A549 (cell line): Measurements from ENCODE around the gene DPAGT1. TPM values are rescaled to one million over a fixed set of nuclear protein-coding genes. Genes with fewer than 3 reads are reported as not detected.

Experiments
- ATAC-seq, 2 experiments: fragments of 200-7000 bp in 1 of 2; fragments of >200 bp in 1 of 2; cut with Nextera tagmentation in 1 of 2; cut with Tn5 transposase in 1 of 2; 3 replicates each; pipeline versions ENCODE4 v1.8.0 to v1.9.1; 2018 to 2020; ENCODE audit warnings: mild to moderate bottlenecking in 1 of 2, moderate library complexity in 1 of 2
- CTCF ChIA-PET: fragments of 300-600 bp; sonication (Branson Sonifier 250); formaldehyde crosslinking; extraction: SDS; loops from one replicate; lab custom pipeline; 2021; ENCODE audit warnings: antibody characterized with exemption, inconsistent platforms; lab: Yijun Ruan, JAX
- POLR2A ChIA-PET: fragments of 350-600 bp; formaldehyde crosslinking; extraction: SDS; loops from one replicate; lab custom pipeline; 2021; ENCODE audit warnings: antibody characterized with exemption, inconsistent platforms; lab: Yijun Ruan, JAX
- DNase-seq, 2 experiments: peaks; one replicate each; pipeline versions ENCODE4 v3.0.0 to v3.0.0-alpha.2; 2011 to 2016; ENCODE audit warnings: low read depth in 1 of 2, low spot score in 1 of 2
- FAIRE-seq: peaks from 2 replicates; lab custom pipeline; 2011; peaks lifted over from hg19 to GRCh38; lab: Jason Lieb, UNC
- H3K27ac ChIP-seq, 2 experiments: fragments of >200 bp; sonication (Bioruptor Twin); formaldehyde crosslinking; 3 replicates each; pipeline ENCODE4 v1.5.1; 2016 to 2017
- H3K4me1 ChIP-seq: fragments of >200 bp; sonication (Bioruptor Twin); formaldehyde crosslinking; 3 replicates; pipeline ENCODE4 v1.6.1; 2016
- H3K4me2 ChIP-seq: fragments of >200 bp; sonication (Bioruptor Twin); formaldehyde crosslinking; 3 replicates; pipeline ENCODE4 v1.6.1; 2016
- H3K4me3 ChIP-seq: fragments of >200 bp; sonication (Bioruptor Twin); formaldehyde crosslinking; 3 replicates; pipeline ENCODE4 v1.5.1; 2016
- H3K9me3 ChIP-seq: fragments of >200 bp; sonication (Bioruptor Twin); formaldehyde crosslinking; 3 replicates; pipeline ENCODE4 v1.6.1; 2016
- BHLHE40 ChIP-seq: IDR thresholded peaks from 2 replicates; pipeline ENCODE4 v1.6.1; 2012; ENCODE audit warnings: low read depth, low read length, inconsistent platforms
- CEBPB ChIP-seq, 2 experiments: fragments of >200 bp in 1 of 2; sonication (Bioruptor Twin) in 1 of 2; formaldehyde crosslinking in 1 of 2; IDR thresholded peaks; 2 replicates each; pipeline ENCODE4 v1.6.1; 2012 to 2016
- CHD4 ChIP-seq: fragments of 200-600 bp; sonication (generic); IDR thresholded peaks from 2 replicates; pipeline ENCODE4 v1.6.1; 2016; ENCODE audit warnings: antibody characterized with exemption, mild to moderate bottlenecking, borderline replicate concordance
- CTCF ChIP-seq: fragments of >200 bp; sonication (Bioruptor Twin); formaldehyde crosslinking; IDR thresholded peaks from 3 replicates; pipeline ENCODE4 v1.5.1; 2016
- E2F6 ChIP-seq: IDR thresholded peaks from 2 replicates; pipeline ENCODE4 v1.6.1; 2012; ENCODE audit warnings: low read depth, borderline replicate concordance
- FOXS1 ChIP-seq: fragments of 250-450 bp; sonication (Bioruptor Pico); IDR thresholded peaks from 2 replicates; pipeline ENCODE4 v1.5.0; 2020; ENCODE audit warnings: mild to moderate bottlenecking, moderate library complexity
- HDAC2 ChIP-seq: fragments of 200-600 bp; sonication (generic); IDR thresholded peaks from 2 replicates; pipeline ENCODE4 v1.6.1; 2016
- HEYL ChIP-seq: fragments of 250-450 bp; sonication (Bioruptor Pico); IDR thresholded peaks from 2 replicates; pipeline ENCODE4 v1.8.0; 2021; ENCODE audit warnings: mild to moderate bottlenecking, moderate library complexity
- JUNB ChIP-seq: fragments of >200 bp; sonication (Bioruptor Twin); formaldehyde crosslinking; IDR thresholded peaks from 2 replicates; pipeline ENCODE4 v1.6.1; 2016
- MYC ChIP-seq: IDR thresholded peaks from 2 replicates; pipeline ENCODE4 v1.6.1; 2012; ENCODE audit warnings: mild to moderate bottlenecking, inconsistent platforms, low read length, improper control_type of control experiment, borderline replicate concordance
- NR3C1 ChIP-seq: fragments of >200 bp; sonication (Bioruptor Twin); formaldehyde crosslinking; IDR thresholded peaks from 3 replicates; pipeline ENCODE4 v1.6.1; 2017
- PHF8 ChIP-seq: fragments of 200-600 bp; sonication (generic); IDR thresholded peaks from 2 replicates; pipeline ENCODE4 v1.6.1; 2016; ENCODE audit warnings: low read depth, mild to moderate bottlenecking, antibody characterized with exemption, moderate library complexity, borderline replicate concordance
- POLR2A ChIP-seq: IDR thresholded peaks from 2 replicates; pipeline ENCODE4 v1.6.1; 2012; ENCODE audit warnings: mild to moderate bottlenecking, low read length
- RAD21 ChIP-seq, 2 experiments: fragments of >200 bp in 1 of 2; sonication (Bioruptor Twin) in 1 of 2; formaldehyde crosslinking in 1 of 2; IDR thresholded peaks in 1 of 2; conservative IDR thresholded peaks in 1 of 2; 2 replicates in 1 of 2; 3 replicates in 1 of 2; pipeline ENCODE4 v1.6.1; 2012 to 2018; ENCODE audit warnings: inconsistent platforms in 1 of 2
- RARB ChIP-seq: fragments of 250-450 bp; sonication (Bioruptor Pico); IDR thresholded peaks from 2 replicates; pipeline ENCODE4 v1.8.0; 2021; ENCODE audit warnings: mild to moderate bottlenecking, moderate library complexity
- SMC3 ChIP-seq: fragments of >200 bp; sonication (Bioruptor Twin); formaldehyde crosslinking; IDR thresholded peaks from 3 replicates; pipeline ENCODE4 v1.6.1; 2018; ENCODE audit warnings: inconsistent platforms
- TFCP2L1 ChIP-seq: fragments of 250-450 bp; sonication (Bioruptor Pico); IDR thresholded peaks from 2 replicates; pipeline ENCODE4 v1.5.0; 2021; ENCODE audit warnings: mild to moderate bottlenecking
- TP53 ChIP-seq: fragments of 250-450 bp; sonication (Bioruptor Pico); IDR thresholded peaks from 2 replicates; pipeline ENCODE4 v1.5.0; 2021; ENCODE audit warnings: mild to moderate bottlenecking, moderate library complexity
- USF2 ChIP-seq: fragments of 450-650 bp; IDR thresholded peaks from 2 replicates; pipeline ENCODE4 v1.6.1; 2014; ENCODE audit warnings: antibody characterized with exemption
- ZNF302 ChIP-seq: fragments of 250-450 bp; sonication (Bioruptor Pico); IDR thresholded peaks from 2 replicates; pipeline ENCODE4 v1.9.0; 2021; ENCODE audit warnings: inconsistent platforms, mild to moderate bottlenecking, moderate library complexity
- WGBS: methylation state at CpG from one replicate; pipeline ENCODE4 v1.1.6; 2017; ENCODE audit errors: missing lambda C conversion rate; 5-methylcytosine and 5-hydroxymethylcytosine counted together
- polyA plus RNA-seq, 4 experiments: library from polyadenylated mRNA; depleted of rRNA in 3 of 4; stranded (reverse); fragments of >200 nt; fragmentation: RNase III in 1 of 4; extraction: RNeasy Plus Mini Kit Qiagen cat#74134 plus additional on column Dnase treatment in 1 of 4; gene quantifications; 2 replicates in 3 of 4; 3 replicates in 1 of 4; pipeline ENCODE4 v1.2.3, GENCODE V29; 2011 to 2017
- TF ChIP-seq, protein P1 (sequence below): fragments of 250-450 bp; sonication (Bioruptor Pico); IDR thresholded peaks from 2 replicates; pipeline ENCODE4 v1.5.0; 2020; ENCODE audit warnings: low read depth, mild to moderate bottlenecking, moderate library complexity

Gene DPAGT1
- polyA plus RNA-seq, 2 of the 4 experiments (the other 2 are of a cell fraction) = 43.7 to 81.4 TPM

- TF ChIP-seq USF2 (peak; percentile 99), POLR2A (peak; percentile 55), ZNF302 (CRISPR knock-in tag) (no peak), CEBPB (IDR thresholded peaks at IDR 0.05) (no peak), CHD4 (no peak), PHF8 (peak; percentile 57; the same call in 1 of the 2 replicates), HDAC2 (peak; percentile 85; the same call in 1 of the 2 replicates), RAD21 (conservative IDR thresholded peaks at IDR 0.05 in 1 of 2, IDR thresholded peaks at IDR 0.05 in 1 of 2) (no peak)
Measured at GRCh38 chr11:119067371-119068222, 34.1 kb downstream of the DPAGT1 start, which contains the start of gene VPS11 (continued).

DNA sequence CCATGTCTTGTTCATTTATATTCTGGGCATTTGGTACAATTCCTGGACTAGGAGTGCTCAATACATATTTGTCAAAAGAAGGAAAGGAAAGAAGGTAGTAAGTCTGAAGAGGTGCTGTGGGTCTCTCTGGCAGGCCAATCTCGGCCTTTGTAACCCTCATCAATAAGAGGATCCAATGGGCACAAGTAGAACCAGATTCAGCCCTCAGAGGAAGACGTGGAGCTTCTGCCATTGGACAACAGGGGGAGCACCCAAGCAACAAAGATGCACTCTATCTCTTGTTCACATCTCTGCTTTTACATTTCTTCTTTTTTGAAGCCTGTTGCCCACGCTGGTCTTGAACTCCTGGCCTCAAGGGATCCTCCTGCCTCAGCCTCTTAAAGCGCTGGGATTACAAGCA is 36.3 kb downstream of the DPAGT1 start:
- FAIRE-seq (no peak), DNase-seq (peak; percentile 36 to 52), ATAC-seq (peak; percentile 64 to 67; a peak in 4 of 6 replicates)
- Histone ChIP-seq H3K4me3 (no peak overlapping the region), H3K4me2 (no peak overlapping the region), H3K9me3 (no peaks in the 10 kb centered on the region), H3K4me1 (peaks cover 7% of the 10 kb centered on the region), H3K27ac (no peak overlapping the region)
- WGBS = 41% methylated on average over 4 of the region's 4 CpGs
- TF ChIP-seq, protein P1, sequence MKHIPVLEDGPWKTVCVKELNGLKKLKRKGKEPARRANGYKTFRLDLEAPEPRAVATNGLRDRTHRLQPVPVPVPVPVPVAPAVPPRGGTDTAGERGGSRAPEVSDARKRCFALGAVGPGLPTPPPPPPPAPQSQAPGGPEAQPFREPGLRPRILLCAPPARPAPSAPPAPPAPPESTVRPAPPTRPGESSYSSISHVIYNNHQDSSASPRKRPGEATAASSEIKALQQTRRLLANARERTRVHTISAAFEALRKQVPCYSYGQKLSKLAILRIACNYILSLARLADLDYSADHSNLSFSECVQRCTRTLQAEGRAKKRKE (CRISPR knock-in tag) = no peak
- TF ChIP-seq CTCF (peak; percentile 29; the same call in 2 of the 3 replicates), SMC3 (peak; percentile 27; the same call in 1 of the 3 replicates), RAD21 (conservative IDR thresholded peaks at IDR 0.05 in 1 of 2, IDR thresholded peaks at IDR 0.05 in 1 of 2) (peak in 1 of 2 experiments; percentile 29; a peak in 1 of 5 replicates)
- POLR2A ChIA-PET = interaction anchor here (1.0 kb wide), 1 partner anchor 47 kb away, joined by 3 read pairs; the partner anchor contains the start of genes RPS25 and TRAPPC4
- CTCF ChIA-PET = interaction anchor here (1.0 to 1.3 kb wide), 4 partner anchors 8 to 34 kb away, joined by 3 to 4 read pairs (median 3); no protein-coding TSS in a partner anchor

DNA sequence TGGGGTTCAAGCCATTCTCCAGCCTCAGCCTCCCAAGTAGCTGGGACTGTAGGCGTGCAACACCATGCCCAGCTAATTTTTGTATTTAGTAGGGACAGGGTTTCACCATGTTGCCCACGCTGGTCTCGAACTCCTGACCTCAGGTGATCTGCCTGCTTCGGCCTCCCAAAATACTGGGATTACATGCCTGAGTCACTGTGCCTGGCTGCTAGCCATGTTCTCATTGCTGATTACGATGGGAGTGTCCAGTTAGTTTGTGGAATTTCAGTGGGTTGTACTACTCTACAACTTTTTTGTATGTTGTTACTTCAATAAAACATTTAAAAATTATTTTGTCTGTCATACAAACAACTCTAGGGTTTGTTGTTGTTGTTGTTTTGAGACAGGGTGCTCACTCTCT is 38.9 kb downstream of the DPAGT1 start:
- CTCF ChIA-PET = interaction anchor here (0.8 kb wide), 1 partner anchor 373 kb away, joined by 3 read pairs; no protein-coding TSS in a partner anchor

DNA sequence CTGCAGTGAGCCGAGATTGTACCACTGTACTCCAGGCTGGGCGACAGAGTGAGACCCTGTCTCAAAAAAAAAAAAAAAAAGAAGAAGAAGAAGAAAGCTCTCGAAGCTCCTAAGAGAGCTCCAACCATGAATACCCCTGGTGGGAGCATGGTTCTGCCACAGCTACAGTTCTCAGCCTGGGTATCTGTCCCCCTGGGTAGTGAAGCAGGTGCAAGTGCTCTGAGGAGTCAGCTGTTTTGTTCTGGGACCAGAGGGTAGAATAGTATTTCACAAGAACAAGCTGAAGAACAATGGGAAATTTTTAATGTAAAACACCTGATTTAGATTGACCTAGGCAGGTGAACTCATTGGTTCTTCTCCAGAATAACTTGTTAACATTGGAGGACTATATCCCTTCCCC is 40.4 kb downstream of the DPAGT1 start:
- H3K4me1 ChIP-seq = peaks cover 12% of the 10 kb centered on the region
- no peaks in the 10 kb centered on the region for H3K9me3 ChIP-seq
- H3K4me2 ChIP-seq = no peak overlapping the region
- FAIRE-seq (no peak), ATAC-seq (no peak), DNase-seq (no peak)
- 88% methylated on average over 3 of the region's 3 CpGs for WGBS
- no peak overlapping the region for H3K27ac ChIP-seq
- TF ChIP-seq USF2 = no peak
- TF ChIP-seq, protein P1 (CRISPR knock-in tag) = no peak
- TF ChIP-seq FOXS1 = no peak
- TF ChIP-seq CEBPB (IDR thresholded peaks at IDR 0.05) = no peak
- TF ChIP-seq BHLHE40 = no peak
- TF ChIP-seq E2F6 = no peak
- TF ChIP-seq TFCP2L1 = no peak
- TF ChIP-seq RARB (CRISPR knock-in tag) = no peak
- no peak for TF ChIP-seq RAD21 (conservative IDR thresholded peaks at IDR 0.05 in 1 of 2, IDR thresholded peaks at IDR 0.05 in 1 of 2)
- ChIA-PET POLR2A (no interaction called here), CTCF (interaction anchor here (0.6 to 1.1 kb wide), 2 partner anchors 39 to 173 kb away, joined by 3 to 5 read pairs; no protein-coding TSS in a partner anchor)
- H3K4me3 ChIP-seq = no peak overlapping the region

More for the DNA sequence above, 38.9 kb downstream of the DPAGT1 start:
- POLR2A ChIA-PET = interaction anchor here (0.5 kb wide), 1 partner anchor 39 kb away, joined by 3 read pairs; the partner anchor contains the start of gene DPAGT1
- Histone ChIP-seq H3K4me3 (no peak overlapping the region), H3K9me3 (no peaks in the 10 kb centered on the region), H3K4me2 (no peak overlapping the region), H3K27ac (peak overlapping the region in 1 of 2 experiments; percentile 41; a peak in 1 of 6 replicates), H3K4me1 (peaks cover 12% of the 10 kb centered on the region)
- TF ChIP-seq HEYL (CRISPR knock-in tag) = no peak
- no peak for TF ChIP-seq JUNB
- no peak for TF ChIP-seq TP53 (CRISPR knock-in tag)
- no peak for TF ChIP-seq MYC
- no peak for TF ChIP-seq NR3C1
- ATAC-seq (no peak), FAIRE-seq (no peak), DNase-seq (peak in 1 of 2 experiments; percentile 22)
- WGBS = 43% methylated on average over 5 of the region's 5 CpGs
